Mammary epithelial cell (primary cell): Measurements from ENCODE around the gene GRAMD1A.
"Not testable (repeated sequence)": the region's sequence is repeated elsewhere in the genome, so short reads cannot be mapped to it uniquely, and the experiment has no call there.

ENCODE experiments used
- CTCF ChIP-seq, 2 donors: IDR thresholded peaks in 1 of 2; conservative IDR thresholded peaks in 1 of 2; 2 replicates each; pipeline ENCODE4 v1.5.1; 2011 to 2012; ENCODE audit warnings: inconsistent platforms in 2 of 2, low read length in 2 of 2, mild to moderate bottlenecking in 2 of 2, control low read depth in 1 of 2, low read depth in 1 of 2; ENCODE audit not compliant: insufficient read depth in 1 of 2; ENCODE audit errors: extremely low read depth in 1 of 2
- EZH2 ChIP-seq: IDR thresholded peaks from 2 replicates; pipeline ENCODE4 v1.6.1; 2012; ENCODE audit warnings: low read length, inconsistent platforms, borderline replicate concordance

- not testable (repeated sequence) for TF ChIP-seq CTCF (conservative IDR thresholded peaks at IDR 0.05 in 1 of 2, IDR thresholded peaks at IDR 0.05 in 1 of 2; ENCODE audit: extremely low read depth in 1 of 2, insufficient read depth in 1 of 2, low read depth in 1 of 2, low read length in 2 of 2); EZH2
Measured at GRCh38 chr19:35051268-35051667, 51.1 kb downstream of the GRAMD1A start.
